ENCODE data around the gene PLEKHG5. TPM values are rescaled to one million over a fixed set of nuclear protein-coding genes. Genes with fewer than 3 reads are reported as not detected.

Gene PLEKHG5
- polyA plus RNA-seq, 3 donors, result 0.03 TPM; not detected in 2

DNA sequence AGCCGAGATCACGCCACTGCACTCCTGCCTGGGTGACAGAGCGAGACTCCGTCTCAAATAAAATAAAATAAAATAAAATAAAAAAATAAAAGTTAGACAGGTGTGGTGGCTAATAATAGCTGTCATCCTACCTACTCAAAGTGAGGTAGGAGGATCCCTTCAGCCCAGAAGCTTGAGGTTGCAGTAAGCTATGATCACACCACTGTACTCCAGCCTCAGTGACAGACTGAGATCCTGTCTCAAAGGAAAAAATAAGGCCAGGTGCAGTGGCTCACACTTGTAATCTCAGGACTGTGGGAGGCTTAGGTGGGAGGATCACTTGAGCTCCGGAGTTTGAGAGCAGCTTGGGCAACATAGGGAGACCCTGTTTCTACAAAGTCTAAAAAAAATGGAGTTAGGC, 44.8 kb upstream of the PLEKHG5 start:
- no peak overlapping the region for H3K9ac ChIP-seq (ENCODE audit: insufficient read depth, low read length, poor library complexity, severe bottlenecking)
- no peaks in the 10 kb centered on the region for H3K27me3 ChIP-seq (ENCODE audit: control insufficient read depth in 2 of 2, insufficient read depth in 2 of 2, low read length in 2 of 2)
- Mint-ChIP-seq H3K27ac (peak overlapping the region in 1 of 7 donors; percentile 54), H3K4me1 (peaks cover 4% of the 10 kb centered on the region), H3K4me3 (no peak overlapping the region), H3K36me3 (peaks cover 52 to 72% of the 10 kb centered on the region in 2 donors), H3K27me3 (ENCODE audit: low read depth in 3 of 3) (peaks cover 0 to 2% (median 0%) of the 10 kb centered on the region in 3 donors), H3K9me3 (no peaks in the 10 kb centered on the region)
- no peak overlapping the region for H3K4me2 ChIP-seq (replicated peaks; ENCODE audit: extremely low read depth, low read length, poor library complexity, severe bottlenecking)
- H3K27ac ChIP-seq (ENCODE audit: low read depth in 1 of 2, low read length in 2 of 2), result no peak overlapping the region
- peaks cover 36 to 73% of the 10 kb centered on the region in 2 donors for H3K36me3 ChIP-seq (replicated peaks in 1 of 2; ENCODE audit: control insufficient read depth in 1 of 2, insufficient read depth in 2 of 2, low read length in 2 of 2)
- H2AFZ ChIP-seq (ENCODE audit: insufficient read depth, low read depth, low read length, poor library complexity, severe bottlenecking), result no peak overlapping the region
- H3K4me3 ChIP-seq (replicated peaks in 1 of 3; ENCODE audit: low read depth in 2 of 3, low read length in 3 of 3), result no peak overlapping the region
- H3K9me3 ChIP-seq (replicated peaks in 1 of 2; ENCODE audit: control insufficient read depth in 1 of 2, insufficient read depth in 1 of 2, low read length in 2 of 2), result no peaks in the 10 kb centered on the region
- WGBS (ENCODE audit: insufficient coverage), result no CpG with 5 or more reads among the region's 5 CpGs
- H3K4me1 ChIP-seq (ENCODE audit: control insufficient read depth in 1 of 2, insufficient read depth in 2 of 2, low read length in 2 of 2), result peaks cover 0 to 4% of the 10 kb centered on the region in 2 donors
- intact Hi-C loops (cut with micrococcal nuclease), result no loop called here
- H4K20me1 ChIP-seq (ENCODE audit: insufficient read depth, low read length), result no peaks in the 10 kb centered on the region
- DNase-seq, result no peak
- TF ChIP-seq, protein P1, sequence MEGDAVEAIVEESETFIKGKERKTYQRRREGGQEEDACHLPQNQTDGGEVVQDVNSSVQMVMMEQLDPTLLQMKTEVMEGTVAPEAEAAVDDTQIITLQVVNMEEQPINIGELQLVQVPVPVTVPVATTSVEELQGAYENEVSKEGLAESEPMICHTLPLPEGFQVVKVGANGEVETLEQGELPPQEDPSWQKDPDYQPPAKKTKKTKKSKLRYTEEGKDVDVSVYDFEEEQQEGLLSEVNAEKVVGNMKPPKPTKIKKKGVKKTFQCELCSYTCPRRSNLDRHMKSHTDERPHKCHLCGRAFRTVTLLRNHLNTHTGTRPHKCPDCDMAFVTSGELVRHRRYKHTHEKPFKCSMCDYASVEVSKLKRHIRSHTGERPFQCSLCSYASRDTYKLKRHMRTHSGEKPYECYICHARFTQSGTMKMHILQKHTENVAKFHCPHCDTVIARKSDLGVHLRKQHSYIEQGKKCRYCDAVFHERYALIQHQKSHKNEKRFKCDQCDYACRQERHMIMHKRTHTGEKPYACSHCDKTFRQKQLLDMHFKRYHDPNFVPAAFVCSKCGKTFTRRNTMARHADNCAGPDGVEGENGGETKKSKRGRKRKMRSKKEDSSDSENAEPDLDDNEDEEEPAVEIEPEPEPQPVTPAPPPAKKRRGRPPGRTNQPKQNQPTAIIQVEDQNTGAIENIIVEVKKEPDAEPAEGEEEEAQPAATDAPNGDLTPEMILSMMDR (IDR thresholded peaks at IDR 0.05), result no peak
- H3K79me2 ChIP-seq (ENCODE audit: insufficient read depth, low read length), result no peaks in the 10 kb centered on the region

DNA sequence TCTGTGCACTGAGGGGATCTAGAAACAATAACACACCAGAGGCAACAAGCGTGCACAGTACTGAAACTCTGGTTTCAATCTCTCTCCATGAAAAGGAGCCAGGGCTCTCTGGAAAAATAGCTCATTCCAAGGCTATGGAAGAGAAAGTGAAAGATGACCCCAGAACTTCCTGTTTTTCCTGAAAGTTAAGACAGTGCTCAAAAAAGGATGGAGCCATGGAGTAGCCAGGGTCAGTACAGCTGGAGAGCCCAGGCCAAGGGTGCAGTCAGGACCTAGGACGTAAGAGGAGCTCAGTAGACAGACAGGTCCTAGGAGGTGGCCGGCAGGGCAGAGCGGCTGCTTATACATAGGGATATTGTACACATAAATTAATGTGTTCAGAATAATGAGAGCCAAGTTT, 43.7 kb upstream of the PLEKHG5 start:
- no peak overlapping the region for H3K9ac ChIP-seq (ENCODE audit: insufficient read depth, low read length, poor library complexity, severe bottlenecking)
- peak overlapping the region in 1 of 2 donors; percentile 72 for H3K27ac ChIP-seq (ENCODE audit: low read depth in 1 of 2, low read length in 2 of 2)
- no peak overlapping the region for H3K4me2 ChIP-seq (replicated peaks; ENCODE audit: extremely low read depth, low read length, poor library complexity, severe bottlenecking)
- H3K4me3 Mint-ChIP-seq, result no peak overlapping the region
- H3K36me3 Mint-ChIP-seq, result peaks cover 51 to 74% of the 10 kb centered on the region in 2 donors
- H4K20me1 ChIP-seq (ENCODE audit: insufficient read depth, low read length), result no peaks in the 10 kb centered on the region
- no peak overlapping the region for H2AFZ ChIP-seq (ENCODE audit: insufficient read depth, low read depth, low read length, poor library complexity, severe bottlenecking)
- H3K9me3 Mint-ChIP-seq, result no peaks in the 10 kb centered on the region
- peak overlapping the region in 5 of 7 donors; percentile 23 to 67 (median 38) for H3K27ac Mint-ChIP-seq
- 100% methylated on average over 2 of the region's 4 CpGs for WGBS (ENCODE audit: insufficient coverage)
- no peaks in the 10 kb centered on the region for H3K27me3 ChIP-seq (ENCODE audit: control insufficient read depth in 2 of 2, insufficient read depth in 2 of 2, low read length in 2 of 2)
- intact Hi-C loops (cut with micrococcal nuclease), result no loop called here
- H3K36me3 ChIP-seq (replicated peaks in 1 of 2; ENCODE audit: control insufficient read depth in 1 of 2, insufficient read depth in 2 of 2, low read length in 2 of 2), result peaks cover 41 to 73% of the 10 kb centered on the region in 2 donors
- H3K9me3 ChIP-seq (replicated peaks in 1 of 2; ENCODE audit: control insufficient read depth in 1 of 2, insufficient read depth in 1 of 2, low read length in 2 of 2), result no peaks in the 10 kb centered on the region
- H3K4me3 ChIP-seq (replicated peaks in 1 of 3; ENCODE audit: low read depth in 2 of 3, low read length in 3 of 3), result no peak overlapping the region
- H3K4me1 Mint-ChIP-seq, result peaks cover 4% of the 10 kb centered on the region
- H3K79me2 ChIP-seq (ENCODE audit: insufficient read depth, low read length), result no peaks in the 10 kb centered on the region
- H3K27me3 Mint-ChIP-seq (ENCODE audit: low read depth in 3 of 3), result peaks cover 0 to 2% (median 0%) of the 10 kb centered on the region in 3 donors
- TF ChIP-seq, protein P1 (IDR thresholded peaks at IDR 0.05), result no peak
- DNase-seq, result no peak
- peaks cover 0 to 4% of the 10 kb centered on the region in 2 donors for H3K4me1 ChIP-seq (ENCODE audit: control insufficient read depth in 1 of 2, insufficient read depth in 2 of 2, low read length in 2 of 2)

Measured in CD14-positive monocyte (primary cell).